SK-N-SH (cell line): ENCODE measurements around the gene PCF11. TPM values are rescaled to one million over a fixed set of nuclear protein-coding genes. Genes with fewer than 3 reads are reported as not detected.

Source experiments
- CTCF ChIA-PET: fragments of 300-600, 350-600 bp; formaldehyde crosslinking; extraction: SDS; loops from one replicate; lab custom pipeline; 2021; lab: Yijun Ruan, JAX
- POLR2A ChIA-PET: fragments of 350-600 bp; sonication (Branson Sonifier 250); formaldehyde crosslinking; extraction: SDS; loops from one replicate; lab custom pipeline; 2020; ENCODE audit warnings: antibody characterized with exemption, inconsistent platforms; lab: Yijun Ruan, JAX
- DNase-seq: peaks from one replicate; pipeline ENCODE4 v3.0.0; 2012
- H2AFZ ChIP-seq: fragments of 200-600 bp; sonication (generic); 2 replicates; pipeline ENCODE4 v1.8.1; 2016; ENCODE audit warnings: antibody characterized with exemption, mild to moderate bottlenecking, low read depth
- H3F3A ChIP-seq: fragments of 200-600 bp; sonication (generic); replicated peaks from 2 replicates; pipeline ENCODE3; 2016; ENCODE audit warnings: antibody characterized with exemption, mild to moderate bottlenecking; ENCODE audit not compliant: insufficient read depth
- H3K27ac ChIP-seq, 2 experiments: fragments of 200-500 bp in 1 of 2; fragments of 200-600 bp in 1 of 2; sonication (Bioruptor generic) in 1 of 2; sonication (generic), shearing (Covaris generic) in 1 of 2; 2 replicates each; pipeline versions ENCODE4 v1.5.1 to v1.6.1; 2014 to 2016; ENCODE audit warnings: low read depth in 2 of 2, inconsistent platforms in 1 of 2, low read length in 1 of 2, mild to moderate bottlenecking in 1 of 2, mixed read lengths in 1 of 2
- H3K27me3 ChIP-seq: fragments of 200-600 bp; sonication (generic), shearing (Covaris generic); 2 replicates; pipeline ENCODE4 v1.6.1; 2016; ENCODE audit warnings: mixed run types; ENCODE audit not compliant: insufficient read depth
- H3K36me3 ChIP-seq, 2 experiments: fragments of 200-500 bp in 1 of 2; fragments of 200-600 bp in 1 of 2; sonication (Bioruptor generic) in 1 of 2; sonication (generic) in 1 of 2; replicated peaks in 1 of 2; 2 replicates each; pipeline versions ENCODE3 to v1.5.1; 2014 to 2016; ENCODE audit warnings: low read length in 1 of 2, mild to moderate bottlenecking in 1 of 2; ENCODE audit not compliant: insufficient read depth in 2 of 2, control insufficient read depth in 1 of 2
- H3K4me1 ChIP-seq, 2 experiments: fragments of 200-500 bp in 1 of 2; fragments of 200-600 bp in 1 of 2; sonication (Bioruptor generic) in 1 of 2; sonication (generic), shearing (Covaris generic) in 1 of 2; 2 replicates each; pipeline versions ENCODE4 v1.5.1 to v1.6.1; 2014 to 2016; ENCODE audit warnings: low read depth in 1 of 2, low read length in 1 of 2, mixed run types in 1 of 2; ENCODE audit not compliant: insufficient read depth in 2 of 2, control insufficient read depth in 1 of 2
- H3K4me2 ChIP-seq: fragments of 200-600 bp; sonication (generic), shearing (Covaris generic); 2 replicates; pipeline ENCODE4 v1.6.1; 2017; ENCODE audit warnings: mixed run types
- H3K4me3 ChIP-seq, 2 experiments: fragments of 200-500 bp in 1 of 2; fragments of 200-600 bp in 1 of 2; sonication (Bioruptor generic) in 1 of 2; sonication (generic), shearing (Covaris generic) in 1 of 2; 2 replicates each; pipeline versions ENCODE4 v1.5.1 to v1.8.1; 2014 to 2016; ENCODE audit warnings: low read depth in 2 of 2, inconsistent platforms in 1 of 2, low read length in 1 of 2, mild to moderate bottlenecking in 1 of 2, mixed read lengths in 1 of 2, moderate library complexity in 1 of 2
- H3K79me2 ChIP-seq: fragments of 200-600 bp; sonication (generic); 2 replicates; pipeline ENCODE4 v1.8.1; 2017; ENCODE audit warnings: mild to moderate bottlenecking; ENCODE audit not compliant: insufficient read depth
- H3K9ac ChIP-seq: fragments of 200-600 bp; sonication (generic); 2 replicates; pipeline ENCODE4 v1.6.1; 2017; ENCODE audit warnings: mixed run types
- H3K9me2 ChIP-seq: fragments of 200-600 bp; sonication (generic); 2 replicates; pipeline ENCODE4 v1.6.1; 2017; ENCODE audit warnings: mixed run types
- H3K9me3 ChIP-seq: fragments of 200-600 bp; sonication (generic); 2 replicates; pipeline ENCODE4 v1.6.1; 2017; ENCODE audit warnings: mixed run types, mild to moderate bottlenecking, moderate library complexity
- H4K20me1 ChIP-seq: fragments of 200-600 bp; sonication (generic); 2 replicates; pipeline ENCODE4 v1.6.1; 2017; ENCODE audit warnings: mild to moderate bottlenecking, mixed run types; ENCODE audit not compliant: insufficient read depth
- CHD2 ChIP-seq: fragments of 150-350 bp; IDR thresholded peaks from 2 replicates; pipeline ENCODE4 v1.6.1; 2018; ENCODE audit warnings: low read length; ENCODE audit not compliant: partially characterized antibody
- ELF1 ChIP-seq: IDR thresholded peaks from 2 replicates; pipeline ENCODE4 v1.4.0; 2012
- EP300 ChIP-seq, 2 experiments: IDR thresholded peaks; 2 replicates each; pipeline versions ENCODE4 v1.4.0 to v1.6.1; 2012; ENCODE audit warnings: borderline replicate concordance in 1 of 2, low read depth in 1 of 2, low read length in 1 of 2
- FOSL2 ChIP-seq: IDR thresholded peaks from 2 replicates; pipeline ENCODE4 v1.4.0; 2012; ENCODE audit warnings: low read depth, mild to moderate bottlenecking, moderate library complexity, borderline replicate concordance
- FOXM1 ChIP-seq: IDR thresholded peaks from 2 replicates; pipeline ENCODE4 v1.4.0; 2012; ENCODE audit warnings: low read depth, mild to moderate bottlenecking
- MEF2A ChIP-seq: IDR thresholded peaks from 2 replicates; pipeline ENCODE4 v1.4.0; 2012; ENCODE audit warnings: low read depth, borderline replicate concordance
- NFIC ChIP-seq: IDR thresholded peaks from 2 replicates; pipeline ENCODE4 v1.4.0; 2012; ENCODE audit warnings: borderline replicate concordance
- NRF1 ChIP-seq: IDR thresholded peaks from 2 replicates; pipeline ENCODE4 v1.6.1; 2012; ENCODE audit warnings: low read depth, mild to moderate bottlenecking, low read length
- RXRA ChIP-seq: IDR thresholded peaks from 2 replicates; pipeline ENCODE4 v1.4.0; 2012; ENCODE audit warnings: low read depth, mild to moderate bottlenecking, borderline replicate concordance
- TCF12 ChIP-seq: IDR thresholded peaks from 2 replicates; pipeline ENCODE4 v1.4.0; 2012
- TEAD4 ChIP-seq: IDR thresholded peaks from 2 replicates; pipeline ENCODE4 v1.4.0; 2012; ENCODE audit warnings: mild to moderate bottlenecking, borderline replicate concordance; ENCODE audit not compliant: insufficient read depth
- WGBS: methylation state at CpG from one replicate; pipeline ENCODE4 v1.1.6; 2017; ENCODE audit warnings: low lambda C conversion rate; 5-methylcytosine and 5-hydroxymethylcytosine counted together
- polyA plus RNA-seq, 3 experiments: library from polyadenylated mRNA; depleted of rRNA; stranded (reverse); fragments of >200 nt; gene quantifications; 2 replicates each; pipeline ENCODE4 v1.2.3, GENCODE V29; 2012
- TF ChIP-seq, protein P1 (sequence below): IDR thresholded peaks from 2 replicates; pipeline ENCODE4 v1.4.0; 2012; ENCODE audit warnings: low read depth, borderline replicate concordance
- TF ChIP-seq, protein P2 (sequence below): fragments of 150-350 bp; IDR thresholded peaks from 2 replicates; pipeline ENCODE4 v1.6.1; 2016; ENCODE audit warnings: mild to moderate bottlenecking, low read depth, low read length

The PCF11 gene
- polyA plus RNA-seq, 1 of the 3 experiments (the other 2 are of a cell fraction): 22.4 TPM

DNA sequence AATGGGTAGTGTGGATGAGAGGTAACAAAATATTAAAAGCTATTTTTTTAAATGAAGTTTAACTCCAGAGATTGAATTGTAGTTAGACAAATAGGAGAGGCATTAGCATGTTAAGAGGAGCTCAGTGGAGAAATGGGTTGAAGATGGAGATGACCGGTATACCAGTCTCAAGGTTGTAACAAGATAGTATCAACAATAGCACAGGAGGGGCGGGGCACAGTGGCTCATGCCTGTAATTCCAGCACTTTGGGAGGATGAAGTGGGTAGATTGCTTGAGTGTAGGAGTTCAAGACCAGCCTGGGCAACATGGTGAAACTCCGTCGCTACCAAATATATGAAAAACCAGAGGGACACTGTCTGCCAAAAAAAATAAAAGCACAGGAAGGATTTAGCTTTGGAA is 30.5 kb downstream of the PCF11 start:
- Histone ChIP-seq H3K4me1 (peaks cover 6 to 10% of the 10 kb centered on the region in 2 experiments; a peak in 3 of 4 replicates), H3K4me3 (no peak overlapping the region), H2AFZ (no peak overlapping the region), H3K79me2 (peaks cover 30% of the 10 kb centered on the region), H3K9me2 (no peaks in the 10 kb centered on the region), H3K9me3 (no peaks in the 10 kb centered on the region), H3K36me3 (peaks cover 63 to 76% of the 10 kb centered on the region in 2 experiments), H3K4me2 (no peak overlapping the region), H3K9ac (no peak overlapping the region), H3F3A (peaks cover 74% of the 10 kb centered on the region), H3K27me3 (no peaks in the 10 kb centered on the region), H3K27ac (no peak overlapping the region; a peak in 1 of 4 replicates), H4K20me1 (no peaks in the 10 kb centered on the region)
- DNase-seq: no peak
- TF ChIP-seq NRF1 (no peak), FOXM1 (no peak), TCF12 (no peak), NFIC (no peak), TEAD4 (no peak), MEF2A (no peak), CHD2 (no peak)
- TF ChIP-seq, protein P1, sequence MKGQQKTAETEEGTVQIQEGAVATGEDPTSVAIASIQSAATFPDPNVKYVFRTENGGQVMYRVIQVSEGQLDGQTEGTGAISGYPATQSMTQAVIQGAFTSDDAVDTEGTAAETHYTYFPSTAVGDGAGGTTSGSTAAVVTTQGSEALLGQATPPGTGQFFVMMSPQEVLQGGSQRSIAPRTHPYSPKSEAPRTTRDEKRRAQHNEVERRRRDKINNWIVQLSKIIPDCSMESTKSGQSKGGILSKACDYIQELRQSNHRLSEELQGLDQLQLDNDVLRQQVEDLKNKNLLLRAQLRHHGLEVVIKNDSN: no peak
- WGBS: 99% methylated on average over 4 of the region's 4 CpGs
- ChIA-PET POLR2A (interaction anchor here (1.1 kb wide), 1 partner anchor 18 kb away, joined by 3 read pairs; no protein-coding TSS in a partner anchor), CTCF (interaction anchor here (0.6 to 1.9 kb wide), 2 partner anchors 63 to 320 kb away, joined by 4 to 5 read pairs; no protein-coding TSS in a partner anchor)

DNA sequence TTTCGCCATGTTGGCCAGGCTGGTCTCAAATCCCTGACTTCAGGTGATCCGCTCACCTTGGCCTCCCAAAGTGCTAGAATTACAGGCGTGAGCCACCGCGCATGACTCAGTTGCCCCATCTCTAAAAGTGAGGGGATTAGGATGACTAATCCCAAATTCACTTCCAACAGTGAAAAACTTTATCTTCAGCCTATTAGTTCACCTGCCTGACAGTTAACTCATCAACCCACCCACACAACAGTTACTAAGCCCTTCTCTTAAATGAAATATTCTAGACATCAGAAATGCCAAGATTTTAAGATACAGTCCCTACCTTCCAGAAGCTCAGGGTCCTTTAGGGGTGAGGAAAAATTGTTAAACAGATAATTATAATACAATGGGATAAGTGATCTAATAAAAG is 34.6 kb downstream of the PCF11 start:
- no peak overlapping the region for H3K4me3 ChIP-seq
- TF ChIP-seq, protein P2, sequence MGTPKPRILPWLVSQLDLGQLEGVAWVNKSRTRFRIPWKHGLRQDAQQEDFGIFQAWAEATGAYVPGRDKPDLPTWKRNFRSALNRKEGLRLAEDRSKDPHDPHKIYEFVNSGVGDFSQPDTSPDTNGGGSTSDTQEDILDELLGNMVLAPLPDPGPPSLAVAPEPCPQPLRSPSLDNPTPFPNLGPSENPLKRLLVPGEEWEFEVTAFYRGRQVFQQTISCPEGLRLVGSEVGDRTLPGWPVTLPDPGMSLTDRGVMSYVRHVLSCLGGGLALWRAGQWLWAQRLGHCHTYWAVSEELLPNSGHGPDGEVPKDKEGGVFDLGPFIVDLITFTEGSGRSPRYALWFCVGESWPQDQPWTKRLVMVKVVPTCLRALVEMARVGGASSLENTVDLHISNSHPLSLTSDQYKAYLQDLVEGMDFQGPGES: no peak
- TF ChIP-seq ELF1: no peak
- TF ChIP-seq FOSL2: no peak
- no peak for TF ChIP-seq RXRA
- no peak for TF ChIP-seq EP300 (IDR thresholded peaks at IDR 0.05; ENCODE audit: borderline replicate concordance in 1 of 2, low read depth in 1 of 2, low read length in 1 of 2)
- TF ChIP-seq FOXM1: no peak
- H3K4me2 ChIP-seq: peak overlapping the region; percentile 92; the same call in 1 of the 2 replicates
- H3K79me2 ChIP-seq: peaks cover 43% of the 10 kb centered on the region
- no peak overlapping the region for H2AFZ ChIP-seq
- CTCF ChIA-PET: no interaction called here
- WGBS: 100% methylated on average over 5 of the region's 5 CpGs
- H3K36me3 ChIP-seq: peaks cover 30 to 41% of the 10 kb centered on the region in 2 experiments
- H3K9ac ChIP-seq: no peak overlapping the region
- H3K4me1 ChIP-seq: peaks cover 16 to 18% of the 10 kb centered on the region in 2 experiments; a peak in 3 of 4 replicates
- H3K9me3 ChIP-seq: no peaks in the 10 kb centered on the region
- POLR2A ChIA-PET: no interaction called here
- peak overlapping the region in 1 of 2 experiments; percentile 9; a peak in 1 of 4 replicates for H3K27ac ChIP-seq
- no peaks in the 10 kb centered on the region for H3K9me2 ChIP-seq
- no peaks in the 10 kb centered on the region for H4K20me1 ChIP-seq
- peaks cover 50% of the 10 kb centered on the region for H3F3A ChIP-seq
- DNase-seq: no peak
- H3K27me3 ChIP-seq: no peaks in the 10 kb centered on the region
